Kidney (tissue), 14 donors: Measurements from ENCODE around the gene SHROOM2. TPM values are rescaled to one million over a fixed set of nuclear protein-coding genes. Genes with fewer than 3 reads are reported as not detected.
A peak's percentile ranks its signal among the peaks of the same experiment; 100 is the strongest.

Experiments used
- DNase-seq, 5 donors: peaks; one replicate each; pipeline ENCODE4 v3.0.0-alpha.2; 2013 to 2020
- FAIRE-seq: peaks from 2 replicates; lab custom pipeline; 2012; peaks lifted over from hg19 to GRCh38; lab: Jason Lieb, UNC
- H3K27ac ChIP-seq, 2 donors: one replicate each; pipeline ENCODE4 v1.7.0; 2013; ENCODE audit warnings: low read depth in 2 of 2, low read length in 2 of 2, inconsistent platforms in 1 of 2
- H3K27me3 ChIP-seq: one replicate; pipeline ENCODE4 v1.7.1; 2013; ENCODE audit warnings: low read length, inconsistent platforms; ENCODE audit not compliant: control insufficient read depth, insufficient read depth
- H3K36me3 ChIP-seq, 3 donors: one replicate each; pipeline versions ENCODE4 v1.7.0 to v1.7.1; 2013; ENCODE audit warnings: low read length in 3 of 3, control low read depth in 1 of 3, inconsistent platforms in 1 of 3; ENCODE audit not compliant: insufficient read depth in 3 of 3, control insufficient read depth in 2 of 3
- H3K4me1 ChIP-seq, 3 donors: one replicate each; pipeline versions ENCODE4 v1.7.0 to v1.7.1; 2013; ENCODE audit warnings: low read length in 3 of 3, inconsistent platforms in 1 of 3, low read depth in 1 of 3; ENCODE audit not compliant: control insufficient read depth in 2 of 3, insufficient read depth in 2 of 3
- H3K4me3 ChIP-seq, 3 donors: one replicate each; pipeline versions ENCODE4 v1.7.0 to v1.8.1; 2013; ENCODE audit warnings: low read length in 3 of 3, control low read depth in 1 of 3, inconsistent platforms in 1 of 3
- H3K9ac ChIP-seq, 3 donors: one replicate each; pipeline versions ENCODE4 v1.7.0 to v1.7.1; 2013; ENCODE audit warnings: low read length in 3 of 3, control low read depth in 1 of 3, inconsistent platforms in 1 of 3
- H3K9me3 ChIP-seq, 3 donors: one replicate each; pipeline versions ENCODE4 v1.7.0 to v1.7.1; 2013; ENCODE audit warnings: low read length in 3 of 3, control low read depth in 1 of 3, inconsistent platforms in 1 of 3; ENCODE audit not compliant: control insufficient read depth in 2 of 3, insufficient read depth in 1 of 3
- intact Hi-C: fragments of 100-400 bp; cut with DNase I; formaldehyde crosslinking; loops from one replicate; pipeline ENCODE4 v1.11.1; 2022
- polyA plus RNA-seq: library from polyadenylated mRNA; stranded (reverse); fragments of 350-450 nt; fragmentation: Illumina TruSeq; extraction: RNeasy Lipid Tissue Mini Kit (QIAGEN cat#74804); gene quantifications from one replicate; pipeline ENCODE4 v1.2.3, GENCODE V29; 2014; ENCODE audit warnings: low read depth, low replicate concordance; ENCODE audit not compliant: insufficient read depth
- total RNA-seq: library from RNA; stranded (reverse); fragmentation: NEBNext Ultra II Directional; extraction: Animal tissue kit (Norgen Biotek cat#: 25700); gene quantifications from one replicate; pipeline ENCODE4 v1.2.1, GENCODE V29; 2021
- TF ChIP-seq, protein P1 (sequence below): IDR thresholded peaks from 3 replicates; pipeline ENCODE4 v1.5.1; 2012; ENCODE audit warnings: mild to moderate bottlenecking, moderate library complexity, borderline replicate concordance; ENCODE audit not compliant: insufficient read depth; ENCODE audit errors: extremely low read depth
- donor health status: control.
- donor health status: control.
- donor health status: control.
- donor health status: control.
- donor health status: control.
- donor health status: DM: yes; HTN: yes; CAD: no.
- donor health status: Normal renal cell carcinoma (clear cell type).

Gene SHROOM2
- total and polyA plus RNA-seq, 2 donors from 2014 or later, result 3.5 to 11.8 TPM

DNA sequence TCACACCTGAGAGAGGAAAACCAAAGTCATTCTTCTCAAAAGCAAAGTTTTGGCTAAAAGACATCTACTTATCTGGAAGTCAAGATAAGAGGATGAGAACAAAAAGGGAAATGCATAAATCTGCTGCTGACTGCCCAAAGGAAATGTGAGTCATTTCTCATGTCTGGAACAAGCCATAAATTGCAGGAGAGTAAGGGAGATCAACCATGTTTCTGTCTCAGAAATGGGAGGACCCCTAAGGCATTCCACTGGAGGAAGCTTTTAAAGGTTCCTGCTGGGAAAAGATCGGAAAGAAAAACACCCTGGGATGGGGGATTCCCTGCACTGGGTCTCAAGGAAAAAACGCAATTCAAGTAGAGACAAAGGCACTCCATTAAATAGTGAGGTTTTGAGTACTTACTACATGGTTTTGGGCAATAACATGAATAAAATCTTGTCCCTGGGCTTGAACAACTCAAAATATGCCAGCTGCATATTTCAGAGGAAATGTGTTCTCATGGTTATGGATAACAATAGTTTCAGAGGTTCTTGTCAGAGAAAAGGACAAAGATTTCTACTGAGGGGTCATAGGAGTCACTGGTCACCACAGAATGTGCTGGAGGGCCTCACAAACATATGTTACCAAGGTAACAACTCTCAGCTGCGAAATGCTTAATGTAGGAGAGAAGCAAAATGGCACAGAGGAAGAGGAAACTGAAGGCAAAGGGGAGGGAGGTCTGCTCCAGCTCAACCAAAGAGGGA lies 39.9 kb upstream of the SHROOM2 start:
- FAIRE-seq (no peak), DNase-seq (peak in 2 of 5 donors; percentile 32 to 48)
- Histone ChIP-seq H3K27me3 (no peaks in the 10 kb centered on the region), H3K4me3 (no peak overlapping the region), H3K36me3 (no peaks in the 10 kb centered on the region), H3K9me3 (no peaks in the 10 kb centered on the region), H3K4me1 (no peaks in the 10 kb centered on the region), H3K9ac (no peak overlapping the region), H3K27ac (peak overlapping the region in 1 of 2 donors; percentile 61)
- TF ChIP-seq, protein P1, sequence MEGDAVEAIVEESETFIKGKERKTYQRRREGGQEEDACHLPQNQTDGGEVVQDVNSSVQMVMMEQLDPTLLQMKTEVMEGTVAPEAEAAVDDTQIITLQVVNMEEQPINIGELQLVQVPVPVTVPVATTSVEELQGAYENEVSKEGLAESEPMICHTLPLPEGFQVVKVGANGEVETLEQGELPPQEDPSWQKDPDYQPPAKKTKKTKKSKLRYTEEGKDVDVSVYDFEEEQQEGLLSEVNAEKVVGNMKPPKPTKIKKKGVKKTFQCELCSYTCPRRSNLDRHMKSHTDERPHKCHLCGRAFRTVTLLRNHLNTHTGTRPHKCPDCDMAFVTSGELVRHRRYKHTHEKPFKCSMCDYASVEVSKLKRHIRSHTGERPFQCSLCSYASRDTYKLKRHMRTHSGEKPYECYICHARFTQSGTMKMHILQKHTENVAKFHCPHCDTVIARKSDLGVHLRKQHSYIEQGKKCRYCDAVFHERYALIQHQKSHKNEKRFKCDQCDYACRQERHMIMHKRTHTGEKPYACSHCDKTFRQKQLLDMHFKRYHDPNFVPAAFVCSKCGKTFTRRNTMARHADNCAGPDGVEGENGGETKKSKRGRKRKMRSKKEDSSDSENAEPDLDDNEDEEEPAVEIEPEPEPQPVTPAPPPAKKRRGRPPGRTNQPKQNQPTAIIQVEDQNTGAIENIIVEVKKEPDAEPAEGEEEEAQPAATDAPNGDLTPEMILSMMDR, result no peak
- intact Hi-C loops, result no loop called here

DNA sequence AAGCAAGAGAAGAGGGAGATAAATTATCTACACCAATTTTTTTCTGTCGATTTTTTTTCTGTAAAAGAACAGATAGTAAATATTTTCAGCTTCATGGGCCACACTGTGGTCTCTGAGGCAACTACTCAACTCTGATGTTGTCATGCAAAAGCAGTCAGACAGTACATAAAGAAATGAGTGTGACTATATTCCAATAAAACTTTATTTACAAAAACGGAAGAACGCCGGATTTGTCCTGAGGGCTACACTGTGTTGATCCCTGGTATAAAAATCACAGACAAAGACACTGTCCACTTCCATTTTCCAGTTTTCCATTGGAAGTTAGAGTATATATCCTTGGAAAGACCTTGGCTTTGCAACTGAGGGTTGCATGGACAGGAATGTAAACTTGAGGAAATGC lies 38.6 kb upstream of the SHROOM2 start:
- Histone ChIP-seq H3K4me1 (no peaks in the 10 kb centered on the region), H3K36me3 (no peaks in the 10 kb centered on the region), H3K27ac (no peak overlapping the region), H3K9me3 (no peaks in the 10 kb centered on the region), H3K4me3 (no peak overlapping the region), H3K27me3 (no peaks in the 10 kb centered on the region), H3K9ac (no peak overlapping the region)
- no peak for FAIRE-seq
- TF ChIP-seq, protein P1, result no peak
- no peak for DNase-seq
- intact Hi-C loops, result no loop called here

DNA sequence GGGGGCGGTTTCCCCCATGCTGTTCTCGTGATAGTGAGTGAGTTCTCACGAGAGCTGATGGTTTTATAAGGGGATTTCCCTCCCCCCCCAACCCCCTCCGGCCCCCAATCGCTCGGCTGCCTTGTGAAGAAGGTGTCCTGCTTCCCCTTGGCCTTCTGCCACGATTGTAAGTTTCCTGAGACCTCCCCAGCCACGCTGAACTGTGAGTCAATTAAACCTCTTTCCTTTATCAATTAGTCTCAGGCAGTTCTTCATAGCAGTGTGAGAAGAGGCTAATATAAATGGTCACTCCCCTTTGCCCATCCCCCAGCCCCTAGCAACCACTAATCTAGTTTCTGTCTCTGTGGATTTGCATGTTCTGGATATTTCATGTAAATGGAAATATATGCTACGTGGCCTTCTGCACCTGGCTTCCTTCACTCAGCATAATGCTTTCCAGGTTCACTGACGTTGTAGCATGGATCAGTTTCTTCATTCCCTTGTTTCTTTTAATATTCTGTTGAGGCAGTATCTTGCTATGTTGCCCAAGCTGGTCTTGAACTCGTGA lies 37.0 kb upstream of the SHROOM2 start:
- TF ChIP-seq, protein P1, result no peak
- Histone ChIP-seq H3K4me3 (no peak overlapping the region), H3K27ac (no peak overlapping the region), H3K4me1 (no peaks in the 10 kb centered on the region), H3K9ac (no peak overlapping the region), H3K36me3 (no peaks in the 10 kb centered on the region), H3K9me3 (no peaks in the 10 kb centered on the region), H3K27me3 (no peaks in the 10 kb centered on the region)
- intact Hi-C loops, result no loop called here
- no peak for FAIRE-seq
- DNase-seq, result no peak
